HepG2 (cell line): ENCODE data around the gene GDF11. TPM values are rescaled to one million over a fixed set of nuclear protein-coding genes. Genes with fewer than 3 reads are reported as not detected.

ENCODE experiments used
- ATAC-seq: fragments of 200-7000 bp; cut with Tn5 transposase; 3 replicates; pipeline ENCODE4 v1.9.1; 2020; ENCODE audit warnings: mild to moderate bottlenecking, moderate library complexity
- BruUV-seq: library from RNA; stranded (reverse); fragments of 400-500 nt; replicated peaks from 2 replicates; lab custom pipeline; 2021; lab: Mats Ljungman, UMichigan
- CTCF ChIA-PET: fragments of 300-600 bp; formaldehyde crosslinking; extraction: SDS; loops from one replicate; lab custom pipeline; 2021; ENCODE audit warnings: low total read pairs, inconsistent platforms, low intra/inter-chr PET ratio; lab: Yijun Ruan, JAX
- POLR2A ChIA-PET: fragments of 350-600 bp; sonication (Branson Sonifier 250); formaldehyde crosslinking; loops from one replicate; lab custom pipeline; 2020; ENCODE audit warnings: antibody characterized with exemption, inconsistent platforms; lab: Yijun Ruan, JAX
- DNase-seq: peaks from one replicate; pipeline ENCODE4 v3.0.0-alpha.2; 2015; ENCODE audit warnings: low spot score
- FAIRE-seq: peaks from 3 replicates; lab custom pipeline; 2011; peaks lifted over from hg19 to GRCh38; lab: Jason Lieb, UNC
- H2AFZ ChIP-seq: one replicate; pipeline ENCODE4 v1.6.1; 2011; ENCODE audit warnings: low read length, inconsistent platforms
- H3K27ac ChIP-seq: fragments of 300-600 bp; 3 replicates; pipeline ENCODE4 v1.8.0; 2011; ENCODE audit warnings: mixed run types, mild to moderate bottlenecking, mixed read lengths, low read length, inconsistent platforms; ENCODE audit not compliant: insufficient read depth; ENCODE audit errors: extremely low read length
- H3K27me3 ChIP-seq, 2 experiments: fragments of 200-600 bp in 1 of 2; 2 replicates in 1 of 2; 3 replicates in 1 of 2; pipeline versions ENCODE4 v1.6.0 to v1.8.0; 2011; ENCODE audit warnings: low read length in 2 of 2, mild to moderate bottlenecking in 2 of 2, moderate library complexity in 2 of 2, inconsistent platforms in 1 of 2; ENCODE audit not compliant: insufficient read depth in 2 of 2, control insufficient read depth in 1 of 2
- H3K36me3 ChIP-seq, 2 experiments: fragments of 200-600 bp in 1 of 2; replicated peaks in 1 of 2; 2 replicates in 1 of 2; 3 replicates in 1 of 2; pipeline versions ENCODE4 v1.5.1 to v1.8.0; 2011; ENCODE audit warnings: low read length in 2 of 2, inconsistent platforms in 1 of 2; ENCODE audit not compliant: insufficient read depth in 2 of 2, control insufficient read depth in 1 of 2
- H3K4me1 ChIP-seq: 2 replicates; pipeline ENCODE4 v1.5.1; 2012; ENCODE audit warnings: low read length, inconsistent platforms; ENCODE audit not compliant: insufficient read depth
- H3K4me2 ChIP-seq: 2 replicates; pipeline ENCODE4 v1.6.0; 2011; ENCODE audit warnings: low read depth, low read length, inconsistent platforms
- H3K4me3 ChIP-seq, 3 experiments: fragments of 200-600 bp in 1 of 3; sonication (generic), shearing (Covaris generic) in 1 of 3; replicated peaks in 1 of 3; 2 replicates each; pipeline ENCODE4 v1.5.1; 2011 to 2016; ENCODE audit warnings: low read length in 3 of 3, inconsistent platforms in 2 of 3, low read depth in 2 of 3, mild to moderate bottlenecking in 2 of 3, control low read depth in 1 of 3, mixed read lengths in 1 of 3; ENCODE audit not compliant: insufficient read depth in 1 of 3
- H3K79me2 ChIP-seq: one replicate; pipeline ENCODE4 v1.6.1; 2011; ENCODE audit warnings: low read length, inconsistent platforms; ENCODE audit not compliant: insufficient read depth
- H3K9ac ChIP-seq: 2 replicates; pipeline ENCODE4 v1.6.0; 2011; ENCODE audit warnings: mild to moderate bottlenecking, low read depth, low read length, inconsistent platforms; ENCODE audit not compliant: insufficient read depth
- H3K9me3 ChIP-seq: 2 replicates; pipeline ENCODE4 v1.5.1; 2012; ENCODE audit warnings: mild to moderate bottlenecking, low read length
- H4K20me1 ChIP-seq: 2 replicates; pipeline ENCODE4 v1.6.0; 2011; ENCODE audit warnings: inconsistent platforms, mild to moderate bottlenecking, low read length, moderate library complexity; ENCODE audit not compliant: insufficient read depth
- HINFP ChIP-seq: sonication (generic); formaldehyde crosslinking; IDR thresholded peaks from 2 replicates; pipeline ENCODE4 v1.4.0; 2020; ENCODE audit warnings: low read depth, mild to moderate bottlenecking, missing genetic modification reagents
- MAF1 ChIP-seq: sonication (generic); formaldehyde crosslinking; IDR thresholded peaks from 2 replicates; pipeline ENCODE4 v1.5.0; 2020; ENCODE audit warnings: missing genetic modification reagents, borderline replicate concordance
- PBX2 ChIP-seq: IDR thresholded peaks from 2 replicates; pipeline ENCODE4 v1.6.1; 2016; ENCODE audit warnings: control low read depth
- RCOR2 ChIP-seq: IDR thresholded peaks from 2 replicates; pipeline ENCODE4 v1.6.1; 2016; ENCODE audit warnings: missing biosample characterization, missing genetic modification reagents
- SMAD1 ChIP-seq: sonication (generic); formaldehyde crosslinking; IDR thresholded peaks from 2 replicates; pipeline ENCODE4 v1.4.0; 2020; ENCODE audit warnings: missing genetic modification reagents, low read depth, mild to moderate bottlenecking, borderline replicate concordance
- SOX13 ChIP-seq, 3 experiments: fragments of 450-650 bp in 1 of 3; sonication (generic) in 1 of 3; formaldehyde crosslinking in 1 of 3; IDR thresholded peaks in 2 of 3; conservative IDR thresholded peaks in 1 of 3; 2 replicates each; pipeline versions ENCODE4 v1.5.0 to v1.6.1; 2016 to 2020; ENCODE audit warnings: antibody characterized with exemption in 1 of 3, mild to moderate bottlenecking in 1 of 3, missing compliant biosample characterization in 1 of 3, missing genetic modification reagents in 1 of 3, moderate library complexity in 1 of 3
- ZBTB49 ChIP-seq: sonication (generic); formaldehyde crosslinking; IDR thresholded peaks from 2 replicates; pipeline ENCODE4 v1.4.0; 2020; ENCODE audit warnings: missing genetic modification reagents, borderline replicate concordance
- ZNF256 ChIP-seq: sonication (generic); formaldehyde crosslinking; conservative IDR thresholded peaks from 2 replicates; pipeline ENCODE4 v1.4.0; 2020; ENCODE audit warnings: missing genetic modification reagents
- WGBS: methylation state at CpG from one replicate; pipeline ENCODE4 v1.1.6; 2017; ENCODE audit warnings: low lambda C conversion rate; 5-methylcytosine and 5-hydroxymethylcytosine counted together
- in situ Hi-C: cut with HindIII; loops from 2 replicates; pipeline ENCODE4 v1.10.0; 2017; ENCODE audit warnings: low pct_unique_long_range_greater_than_20kb; ENCODE audit not compliant: extremely low pct_ligation_motif_present
- intact Hi-C: fragments of 100-400 bp; cut with micrococcal nuclease; formaldehyde crosslinking; loops from one replicate; pipeline ENCODE4 v1.10.0; 2022; ENCODE audit not compliant: unreplicated experiment
- polyA plus RNA-seq, 8 experiments: library from polyadenylated mRNA; depleted of rRNA in 3 of 8; stranded (reverse) in 7 of 8; unstranded in 1 of 8; fragments of >200 nt; fragmentation: Illumina TruSeq in 4 of 8; extraction: Trizol in 4 of 8; gene quantifications; 2 replicates each; pipeline versions ENCODE4 v1.2.1 to v1.2.3, GENCODE V29; 2011 to 2016; ENCODE audit warnings: low read depth in 4 of 8, missing spikeins in 1 of 8, mixed read lengths in 1 of 8; ENCODE audit not compliant: insufficient read depth in 1 of 8
- total RNA-seq, 5 experiments: library from RNA; depleted of rRNA; stranded (reverse); fragments of >200 nt; fragmentation: Illumina TruSeq; extraction: Trizol; gene quantifications; 2 replicates each; pipeline ENCODE4 v1.2.3, GENCODE V29; 2016; ENCODE audit warnings: low read depth in 1 of 5
- TF ChIP-seq, protein P1 (sequence below): sonication (generic); formaldehyde crosslinking; IDR thresholded peaks from 2 replicates; pipeline ENCODE4 v1.4.0; 2020; ENCODE audit warnings: missing genetic modification reagents, borderline replicate concordance
- TF ChIP-seq, protein P2 (sequence below): sonication (generic); formaldehyde crosslinking; IDR thresholded peaks from 2 replicates; pipeline ENCODE4 v1.4.0; 2020; ENCODE audit warnings: low read depth, mild to moderate bottlenecking, missing genetic modification reagents

Gene GDF11
- total and polyA plus RNA-seq, 2 of the 13 experiments (the other 11 are each of a cell fraction or from before 2014, with no cell fraction given), result 0.63 to 1.5 TPM

DNA sequence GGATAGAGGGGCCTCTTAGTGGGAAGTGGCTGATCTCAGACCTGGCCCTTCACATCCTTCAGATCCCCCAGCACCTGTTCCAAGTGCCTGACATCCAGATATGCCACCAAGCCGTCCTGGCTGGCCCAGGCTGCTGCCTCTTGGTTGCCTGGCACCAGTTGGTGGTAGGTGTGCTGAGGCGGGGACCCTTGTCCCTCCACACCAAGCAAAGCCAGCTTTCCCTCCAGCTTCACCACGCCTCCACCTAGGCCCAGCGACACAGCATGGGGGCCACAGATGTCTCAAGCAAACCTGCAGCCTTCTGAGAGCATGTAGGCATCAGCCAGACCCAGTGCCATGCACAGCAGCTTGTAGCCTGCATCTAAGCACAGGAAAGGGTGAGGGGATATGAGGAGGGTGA, 10.6 kb upstream of the GDF11 start:
- CTCF ChIA-PET, result no interaction called here
- TF ChIP-seq HINFP (CRISPR knock-in tag) (no peak), SOX13 (IDR thresholded peaks at IDR 0.05) (no peak), SOX13 (CRISPR knock-in tag; conservative IDR thresholded peaks at IDR 0.05 in 1 of 2, IDR thresholded peaks at IDR 0.05 in 1 of 2) (no peak), MAF1 (CRISPR knock-in tag) (no peak), ZNF256 (CRISPR knock-in tag) (no peak), PBX2 (CRISPR knock-in tag) (no peak), RCOR2 (CRISPR knock-in tag) (no peak), ZBTB49 (no peak), SMAD1 (CRISPR knock-in tag) (no peak)
- TF ChIP-seq, protein P1, sequence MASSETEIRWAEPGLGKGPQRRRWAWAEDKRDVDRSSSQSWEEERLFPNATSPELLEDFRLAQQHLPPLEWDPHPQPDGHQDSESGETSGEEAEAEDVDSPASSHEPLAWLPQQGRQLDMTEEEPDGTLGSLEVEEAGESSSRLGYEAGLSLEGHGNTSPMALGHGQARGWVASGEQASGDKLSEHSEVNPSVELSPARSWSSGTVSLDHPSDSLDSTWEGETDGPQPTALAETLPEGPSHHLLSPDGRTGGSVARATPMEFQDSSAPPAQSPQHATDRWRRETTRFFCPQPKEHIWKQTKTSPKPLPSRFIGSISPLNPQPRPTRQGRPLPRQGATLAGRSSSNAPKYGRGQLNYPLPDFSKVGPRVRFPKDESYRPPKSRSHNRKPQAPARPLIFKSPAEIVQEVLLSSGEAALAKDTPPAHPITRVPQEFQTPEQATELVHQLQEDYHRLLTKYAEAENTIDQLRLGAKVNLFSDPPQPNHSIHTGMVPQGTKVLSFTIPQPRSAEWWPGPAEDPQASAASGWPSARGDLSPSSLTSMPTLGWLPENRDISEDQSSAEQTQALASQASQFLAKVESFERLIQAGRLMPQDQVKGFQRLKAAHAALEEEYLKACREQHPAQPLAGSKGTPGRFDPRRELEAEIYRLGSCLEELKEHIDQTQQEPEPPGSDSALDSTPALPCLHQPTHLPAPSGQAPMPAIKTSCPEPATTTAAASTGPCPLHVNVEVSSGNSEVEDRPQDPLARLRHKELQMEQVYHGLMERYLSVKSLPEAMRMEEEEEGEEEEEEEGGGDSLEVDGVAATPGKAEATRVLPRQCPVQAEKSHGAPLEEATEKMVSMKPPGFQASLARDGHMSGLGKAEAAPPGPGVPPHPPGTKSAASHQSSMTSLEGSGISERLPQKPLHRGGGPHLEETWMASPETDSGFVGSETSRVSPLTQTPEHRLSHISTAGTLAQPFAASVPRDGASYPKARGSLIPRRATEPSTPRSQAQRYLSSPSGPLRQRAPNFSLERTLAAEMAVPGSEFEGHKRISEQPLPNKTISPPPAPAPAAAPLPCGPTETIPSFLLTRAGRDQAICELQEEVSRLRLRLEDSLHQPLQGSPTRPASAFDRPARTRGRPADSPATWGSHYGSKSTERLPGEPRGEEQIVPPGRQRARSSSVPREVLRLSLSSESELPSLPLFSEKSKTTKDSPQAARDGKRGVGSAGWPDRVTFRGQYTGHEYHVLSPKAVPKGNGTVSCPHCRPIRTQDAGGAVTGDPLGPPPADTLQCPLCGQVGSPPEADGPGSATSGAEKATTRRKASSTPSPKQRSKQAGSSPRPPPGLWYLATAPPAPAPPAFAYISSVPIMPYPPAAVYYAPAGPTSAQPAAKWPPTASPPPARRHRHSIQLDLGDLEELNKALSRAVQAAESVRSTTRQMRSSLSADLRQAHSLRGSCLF (CRISPR knock-in tag), result no peak
- TF ChIP-seq, protein P2, sequence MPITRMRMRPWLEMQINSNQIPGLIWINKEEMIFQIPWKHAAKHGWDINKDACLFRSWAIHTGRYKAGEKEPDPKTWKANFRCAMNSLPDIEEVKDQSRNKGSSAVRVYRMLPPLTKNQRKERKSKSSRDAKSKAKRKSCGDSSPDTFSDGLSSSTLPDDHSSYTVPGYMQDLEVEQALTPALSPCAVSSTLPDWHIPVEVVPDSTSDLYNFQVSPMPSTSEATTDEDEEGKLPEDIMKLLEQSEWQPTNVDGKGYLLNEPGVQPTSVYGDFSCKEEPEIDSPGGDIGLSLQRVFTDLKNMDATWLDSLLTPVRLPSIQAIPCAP, result no peak
- Histone ChIP-seq H3K9me3 (no peaks in the 10 kb centered on the region), H3K4me1 (peaks cover 29% of the 10 kb centered on the region), H3K79me2 (peaks cover 9% of the 10 kb centered on the region), H3K4me2 (no peak overlapping the region), H3K4me3 (no peak overlapping the region), H3K36me3 (no peaks in the 10 kb centered on the region), H3K9ac (no peak overlapping the region), H2AFZ (no peak overlapping the region), H3K27ac (no peak overlapping the region), H3K27me3 (no peaks in the 10 kb centered on the region; a peak in 1 of 5 replicates), H4K20me1 (0 out of 2 replicates have a peak, but pooled peaks cover 5% of the 10 kb centered on the region)
- intact Hi-C loops (no loop called here), in situ Hi-C loops (no loop called here)
- WGBS, result 61% methylated on average over 3 of the region's 4 CpGs
- POLR2A ChIA-PET, result no interaction called here
- ATAC-seq, result no peak
- no TSS peak for BruUV-seq
- no peak for FAIRE-seq
- no peak for DNase-seq
